Subcutaneous adipose tissue (tissue), 4 donors: Measurements from ENCODE around the gene RXRA. TPM values are rescaled to one million over a fixed set of nuclear protein-coding genes. Genes with fewer than 3 reads are reported as not detected.

Experiments used
- total RNA-seq, 4 donors: library from RNA; depleted of rRNA; stranded (reverse); fragments of >200 nt; gene quantifications; one replicate each; pipeline ENCODE4 v1.1.0, GENCODE V29; 2016
- TF ChIP-seq, protein P1 (sequence below): fragments of 450-650 bp; IDR thresholded peaks from one replicate; pipeline ENCODE4 v1.5.1; 2016; ENCODE audit warnings: low read depth, mild to moderate bottlenecking, control low read depth, antibody characterized with exemption, moderate library complexity

The RXRA gene
- total RNA-seq, 4 donors from 2014 or later: 39.1 to 141 (median 53.6) TPM

DNA sequence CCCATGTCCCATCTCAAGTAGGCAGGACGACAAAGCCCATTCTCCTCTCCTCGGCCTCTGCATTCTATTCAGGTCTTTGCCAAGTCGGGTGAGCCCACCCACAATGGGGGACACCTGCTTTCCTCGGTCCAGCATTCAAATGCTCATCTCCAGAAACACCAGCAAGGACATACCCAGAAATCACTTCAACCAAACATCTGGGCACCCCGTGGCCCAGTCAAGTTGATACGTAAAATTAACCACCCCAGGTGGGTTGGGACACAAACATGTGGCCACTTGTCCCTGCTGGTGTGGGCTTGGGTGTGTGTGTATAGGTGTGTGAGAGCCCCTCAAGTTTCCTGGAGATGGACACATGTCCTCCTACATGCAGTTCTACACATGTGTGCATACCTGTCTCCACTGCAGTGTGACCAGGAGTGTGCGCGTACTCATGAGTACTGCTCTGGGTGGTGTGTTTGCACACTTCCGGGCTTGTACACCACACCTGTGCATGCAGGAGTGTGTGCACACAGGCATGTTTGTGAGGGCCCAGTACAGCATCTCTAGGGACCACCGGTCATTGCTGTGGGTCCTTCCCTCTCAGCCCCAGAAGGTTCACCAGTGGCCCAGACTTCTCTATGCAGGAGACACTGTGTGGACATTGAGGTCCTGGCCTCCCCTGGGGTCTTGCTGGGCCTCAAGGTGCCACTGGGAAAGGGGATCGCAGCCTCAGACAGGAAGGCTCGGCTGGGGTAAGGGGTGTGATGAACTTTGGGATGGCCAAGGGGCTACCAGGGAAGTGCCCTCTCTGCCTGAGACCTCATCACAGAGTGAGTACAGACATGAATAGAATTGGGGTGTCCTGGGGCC lies 35.4 kb upstream of the RXRA start:
- TF ChIP-seq, protein P1, sequence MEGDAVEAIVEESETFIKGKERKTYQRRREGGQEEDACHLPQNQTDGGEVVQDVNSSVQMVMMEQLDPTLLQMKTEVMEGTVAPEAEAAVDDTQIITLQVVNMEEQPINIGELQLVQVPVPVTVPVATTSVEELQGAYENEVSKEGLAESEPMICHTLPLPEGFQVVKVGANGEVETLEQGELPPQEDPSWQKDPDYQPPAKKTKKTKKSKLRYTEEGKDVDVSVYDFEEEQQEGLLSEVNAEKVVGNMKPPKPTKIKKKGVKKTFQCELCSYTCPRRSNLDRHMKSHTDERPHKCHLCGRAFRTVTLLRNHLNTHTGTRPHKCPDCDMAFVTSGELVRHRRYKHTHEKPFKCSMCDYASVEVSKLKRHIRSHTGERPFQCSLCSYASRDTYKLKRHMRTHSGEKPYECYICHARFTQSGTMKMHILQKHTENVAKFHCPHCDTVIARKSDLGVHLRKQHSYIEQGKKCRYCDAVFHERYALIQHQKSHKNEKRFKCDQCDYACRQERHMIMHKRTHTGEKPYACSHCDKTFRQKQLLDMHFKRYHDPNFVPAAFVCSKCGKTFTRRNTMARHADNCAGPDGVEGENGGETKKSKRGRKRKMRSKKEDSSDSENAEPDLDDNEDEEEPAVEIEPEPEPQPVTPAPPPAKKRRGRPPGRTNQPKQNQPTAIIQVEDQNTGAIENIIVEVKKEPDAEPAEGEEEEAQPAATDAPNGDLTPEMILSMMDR: no peak

DNA sequence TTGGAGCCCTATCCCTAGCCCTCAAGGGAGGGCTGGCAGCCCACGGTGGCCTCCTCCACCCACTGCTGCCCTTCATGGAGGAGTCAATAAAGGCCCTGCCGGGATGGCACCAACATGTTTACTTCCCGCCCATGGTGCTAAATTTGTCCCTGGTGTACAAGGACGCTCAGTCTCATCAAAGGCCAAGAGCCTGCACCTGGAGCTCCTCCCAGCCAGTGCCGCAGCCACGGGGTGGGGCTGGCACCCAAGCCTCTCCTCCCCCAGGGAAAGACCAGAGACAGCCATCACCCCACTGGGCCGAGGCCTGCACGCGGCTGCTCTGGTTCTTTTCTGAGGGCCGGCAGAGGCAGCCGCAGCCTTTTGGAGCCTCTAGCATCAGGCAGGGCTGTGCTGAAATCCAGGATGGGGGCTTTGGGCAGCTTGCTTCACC lies 34.8 kb upstream of the RXRA start:
- TF ChIP-seq, protein P1: no peak

DNA sequence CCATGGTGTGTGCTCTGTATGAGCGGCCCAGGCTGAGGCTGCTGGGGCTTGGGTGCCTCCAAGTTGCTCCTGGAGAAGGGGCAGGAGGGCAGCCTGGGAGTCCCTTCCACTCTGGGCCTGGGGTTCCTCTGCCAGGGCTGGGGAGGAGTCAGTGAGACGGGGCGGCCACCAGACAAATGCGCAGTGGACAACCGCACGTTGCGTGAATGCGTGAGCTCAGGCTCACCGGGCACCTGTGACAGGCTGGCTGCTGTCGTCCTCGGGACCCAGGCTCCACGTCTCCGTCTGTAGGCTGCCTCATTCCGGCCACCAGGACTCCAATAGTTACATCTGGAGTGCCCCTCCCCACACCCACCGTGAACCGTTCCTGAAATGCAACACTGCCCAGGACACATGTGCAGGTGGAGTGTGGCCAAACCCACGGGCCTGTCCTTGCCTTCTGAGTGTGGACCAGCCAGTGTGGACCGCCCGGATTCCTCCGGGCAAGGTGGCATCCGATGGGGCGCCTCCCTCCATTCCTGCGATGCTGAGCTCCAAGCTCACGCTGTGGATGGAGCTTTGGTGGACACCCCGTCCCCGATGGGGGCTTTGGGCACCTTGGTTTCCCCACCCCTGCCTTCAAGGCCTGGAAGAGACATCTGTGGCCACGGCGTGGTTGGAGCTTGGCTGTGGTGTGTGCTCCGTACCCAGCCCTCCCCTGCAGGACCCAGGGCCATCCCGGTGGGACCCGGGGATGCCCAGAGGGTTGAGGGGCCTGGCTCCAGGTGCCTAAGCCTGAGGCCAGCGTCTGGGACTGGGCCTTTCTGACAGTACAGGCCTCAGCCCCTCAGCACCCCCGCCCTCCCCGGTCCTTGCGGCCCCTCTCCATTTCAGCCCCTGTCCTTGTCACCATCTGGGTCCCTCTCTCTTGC lies 34.0 kb upstream of the RXRA start:
- TF ChIP-seq, protein P1: no peak

DNA sequence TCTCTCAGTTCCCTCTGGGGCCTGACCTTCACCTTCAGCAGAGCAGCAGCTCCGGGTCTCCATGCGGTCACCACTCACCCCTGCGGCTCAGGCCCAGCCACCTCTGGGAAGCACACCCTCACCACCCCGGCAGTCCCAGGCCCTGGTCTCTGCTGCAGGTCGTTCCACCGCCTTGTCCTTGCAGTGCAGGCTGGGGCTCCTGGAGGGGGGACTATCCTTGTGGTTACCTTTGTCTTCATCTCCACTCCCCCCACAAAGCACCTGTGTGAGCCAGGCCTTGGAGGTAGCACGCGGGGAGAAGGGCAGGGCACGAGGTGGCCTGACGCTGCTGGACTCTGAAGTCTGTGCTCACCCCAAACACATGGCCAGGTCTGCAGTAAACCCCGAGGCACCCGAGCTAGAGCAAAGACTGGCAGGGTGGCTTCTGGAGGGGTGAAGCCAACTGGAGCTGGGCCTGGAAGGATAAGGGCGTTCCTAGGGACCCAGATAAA lies 33.2 kb upstream of the RXRA start:
- TF ChIP-seq, protein P1: no peak

DNA sequence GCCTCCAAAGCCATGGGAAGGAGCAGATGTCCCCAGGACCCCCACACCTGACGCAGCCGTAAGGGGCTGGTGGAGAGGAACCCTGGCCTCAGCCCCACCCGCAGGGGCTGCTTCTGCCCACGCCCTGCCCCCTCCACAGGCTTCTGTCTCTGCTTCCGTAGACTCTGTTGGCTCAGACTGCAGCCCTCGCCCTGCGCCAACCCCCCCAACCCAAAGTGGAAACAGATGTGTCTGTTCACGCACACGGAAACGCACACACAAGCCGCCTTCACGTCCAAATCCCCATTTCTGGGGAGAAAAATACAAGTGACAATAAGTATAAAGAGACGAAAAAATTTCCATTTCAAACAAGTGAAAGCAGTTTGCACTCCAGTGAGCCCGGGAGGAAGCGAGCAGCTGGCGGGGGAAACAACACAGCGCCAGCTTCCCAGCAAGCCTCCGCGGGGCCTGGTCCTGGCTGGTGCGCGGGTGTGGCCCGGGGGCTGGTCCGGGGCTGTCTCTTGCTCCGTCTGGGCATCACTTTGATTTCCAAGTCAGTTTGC lies 32.6 kb upstream of the RXRA start:
- TF ChIP-seq, protein P1: no peak

DNA sequence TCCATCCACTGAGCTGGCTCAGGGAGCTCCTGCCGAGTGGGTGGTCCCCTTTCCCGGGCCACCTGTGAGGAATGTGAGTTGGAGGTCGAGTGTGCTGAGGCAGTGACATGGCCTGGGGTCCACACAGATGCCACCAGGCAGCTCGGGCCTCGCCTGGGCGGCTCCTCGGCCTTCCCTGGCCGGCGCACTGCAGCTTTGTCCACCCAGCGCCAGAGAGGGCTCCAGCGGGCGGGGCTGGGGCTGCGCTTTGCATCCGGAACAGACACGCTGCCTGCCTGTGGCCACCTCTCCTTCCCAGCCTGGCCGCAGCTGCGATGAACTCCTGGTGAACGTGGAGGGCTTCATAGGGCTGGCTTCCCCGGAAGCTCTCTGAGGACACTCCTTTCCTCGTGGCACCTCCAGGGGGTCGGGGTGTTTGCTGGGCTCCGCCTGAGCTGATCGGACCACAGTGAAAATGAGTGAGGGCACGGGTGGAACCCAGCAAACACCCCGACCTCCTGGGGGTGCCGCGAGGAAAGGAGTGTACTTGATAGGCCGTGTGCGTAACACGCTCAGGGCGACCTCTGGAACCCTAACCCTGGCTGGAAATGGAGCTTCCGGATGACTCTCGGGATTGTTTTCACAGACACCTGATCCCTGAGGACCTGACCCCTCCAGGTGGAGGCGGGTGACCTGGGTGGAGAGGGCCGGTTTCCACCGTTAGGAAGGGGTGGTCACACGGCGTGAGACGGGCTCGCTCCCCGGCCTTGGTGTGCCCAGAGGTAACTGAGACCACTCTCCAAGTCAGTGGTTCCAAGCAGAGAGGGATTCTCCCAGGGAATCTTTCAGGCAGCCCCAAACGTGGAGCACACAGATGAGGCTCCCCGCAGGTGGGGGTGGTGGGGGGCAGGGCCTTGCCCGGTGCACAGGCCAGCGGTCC lies 31.8 kb upstream of the RXRA start:
- TF ChIP-seq, protein P1: no peak
